K562 (cell line): ENCODE results near the gene KRTAP6-2. TPM values are rescaled to one million over a fixed set of nuclear protein-coding genes. Genes with fewer than 3 reads are reported as not detected.

Source experiments
- ATAC-seq: fragments of 200-7000 bp; cut with Tn5 transposase; 3 replicates; pipeline ENCODE4 v1.9.1; 2020; ENCODE audit warnings: moderate library complexity
- BruUV-seq: library from RNA; stranded (reverse); fragments of 400-500 nt; replicated peaks from 2 replicates; lab custom pipeline; 2021; lab: Mats Ljungman, UMichigan
- CTCF ChIA-PET: fragments of 300-600 bp; formaldehyde crosslinking; extraction: SDS; loops from one replicate; lab custom pipeline; 2021; ENCODE audit warnings: low intra/inter-chr PET ratio; lab: Yijun Ruan, JAX
- POLR2A ChIA-PET: fragments of 300-600, 350-650 bp; sonication (Branson Sonifier 250); formaldehyde crosslinking; extraction: SDS; loops from one replicate; lab custom pipeline; 2021; ENCODE audit warnings: antibody characterized with exemption, inconsistent platforms; lab: Yijun Ruan, JAX
- DNase-seq, 4 experiments: peaks; one replicate each; pipeline versions ENCODE4 v3.0.0 to v3.0.0-alpha.2; 2011 to 2018; ENCODE audit warnings: low spot score in 3 of 4, mixed read lengths in 3 of 4; ENCODE audit errors: extremely low read depth in 1 of 4
- FAIRE-seq: peaks from 2 replicates; lab custom pipeline; 2011; peaks lifted over from hg19 to GRCh38; lab: Jason Lieb, UNC
- H2AFZ ChIP-seq: 2 replicates; pipeline ENCODE4 v1.6.0; 2011; ENCODE audit warnings: low read depth, low read length, control low read depth, inconsistent platforms
- H3K27ac ChIP-seq: fragments of 200-600 bp; 3 replicates; pipeline ENCODE4 v1.8.0; 2011; ENCODE audit warnings: low read depth, mild to moderate bottlenecking, control low read depth, inconsistent platforms, low read length, moderate library complexity, mixed read lengths; ENCODE audit errors: extremely low read depth
- H3K27me3 ChIP-seq, 2 experiments: fragments of 300-600 bp in 1 of 2; 2 replicates in 1 of 2; 3 replicates in 1 of 2; pipeline versions ENCODE4 v1.6.0 to v1.8.0; 2011; ENCODE audit warnings: inconsistent platforms in 2 of 2, low read length in 2 of 2, mild to moderate bottlenecking in 1 of 2, mixed read lengths in 1 of 2, moderate library complexity in 1 of 2; ENCODE audit not compliant: control insufficient read depth in 2 of 2, insufficient read depth in 2 of 2
- H3K36me3 ChIP-seq: fragments of 300-600 bp; 3 replicates; pipeline ENCODE4 v1.8.0; 2011; ENCODE audit warnings: mild to moderate bottlenecking, low read length, inconsistent platforms; ENCODE audit not compliant: control insufficient read depth, insufficient read depth
- H3K4me1 ChIP-seq, 2 experiments: fragments of 200-600 bp in 1 of 2; replicated peaks in 1 of 2; 2 replicates in 1 of 2; 3 replicates in 1 of 2; pipeline versions ENCODE4 v1.5.1 to v1.8.0; 2011; ENCODE audit warnings: inconsistent platforms in 2 of 2, low read length in 2 of 2, mild to moderate bottlenecking in 1 of 2, mixed read lengths in 1 of 2, moderate library complexity in 1 of 2; ENCODE audit not compliant: control insufficient read depth in 2 of 2, insufficient read depth in 2 of 2
- H3K4me2 ChIP-seq: 2 replicates; pipeline ENCODE4 v1.6.1; 2011; ENCODE audit warnings: low read length, control low read depth, inconsistent platforms, mixed read lengths; ENCODE audit not compliant: insufficient read depth
- H3K4me3 ChIP-seq: fragments of 200-600 bp; sonication (generic), shearing (Covaris generic); 2 replicates; pipeline ENCODE4 v1.5.1; 2016; ENCODE audit warnings: control low read depth, inconsistent platforms
- H3K79me2 ChIP-seq: fragments of 200-600 bp; 3 replicates; pipeline ENCODE4 v1.8.0; 2011; ENCODE audit warnings: low read length, inconsistent platforms; ENCODE audit not compliant: control insufficient read depth, insufficient read depth
- H3K9ac ChIP-seq, 2 experiments: 2 replicates each; pipeline versions ENCODE4 v1.6.0 to v1.6.1; 2011; ENCODE audit warnings: low read depth in 2 of 2, low read length in 2 of 2, control low read depth in 1 of 2, inconsistent platforms in 1 of 2, mild to moderate bottlenecking in 1 of 2, mixed read lengths in 1 of 2; ENCODE audit not compliant: insufficient read depth in 1 of 2
- H3K9me1 ChIP-seq: one replicate; pipeline ENCODE4 v1.6.0; 2011; ENCODE audit warnings: inconsistent platforms, mild to moderate bottlenecking, low read length, moderate library complexity; ENCODE audit not compliant: control insufficient read depth, insufficient read depth
- H3K9me3 ChIP-seq: replicated peaks from 2 replicates; pipeline ENCODE4 v1.5.1; 2011; ENCODE audit warnings: low read depth, low read length, inconsistent platforms; ENCODE audit not compliant: control insufficient read depth, insufficient read depth
- H4K20me1 ChIP-seq: replicated peaks from 2 replicates; pipeline ENCODE4 v1.6.1; 2011; ENCODE audit warnings: low read length, inconsistent platforms, mixed read lengths; ENCODE audit not compliant: control insufficient read depth, insufficient read depth
- CEBPB ChIP-seq: fragments of 450-650 bp; IDR thresholded peaks from 2 replicates; pipeline ENCODE4 v1.6.1; 2016; ENCODE audit warnings: missing genetic modification characterization, missing compliant biosample characterization
- CEBPG ChIP-seq, 3 experiments: fragments of 200-800 bp in 1 of 3; sonication (Bioruptor generic) in 1 of 3; sonication (generic) in 1 of 3; formaldehyde crosslinking in 1 of 3; IDR thresholded peaks in 2 of 3; conservative IDR thresholded peaks in 1 of 3; 2 replicates each; pipeline versions ENCODE4 v1.6.1 to v1.8.0; 2016 to 2022; ENCODE audit warnings: missing compliant biosample characterization in 2 of 3, missing genetic modification characterization in 2 of 3, mild to moderate bottlenecking in 1 of 3, missing genetic modification reagents in 1 of 3
- MEF2D ChIP-seq: conservative IDR thresholded peaks from 2 replicates; pipeline ENCODE4 v1.6.1; 2016; ENCODE audit warnings: low read depth, missing genetic modification characterization, missing compliant biosample characterization
- ZNF311 ChIP-seq: fragments of 250-450 bp; sonication (Bioruptor Pico); IDR thresholded peaks from 2 replicates; pipeline ENCODE4 v1.4.0; 2020; ENCODE audit warnings: mild to moderate bottlenecking, moderate library complexity
- WGBS: fragments of 100-300 bp; shearing (Covaris generic); methylation state at CpG from one replicate; pipeline ENCODE4 v1.1.6; 2016; ENCODE audit warnings: low coverage, mixed read lengths; ENCODE audit not compliant: insufficient coverage; ENCODE audit errors: missing lambda C conversion rate; 5-methylcytosine and 5-hydroxymethylcytosine counted together
- in situ Hi-C: fragments of 300-500 bp; cut with MboI; formaldehyde crosslinking; loops from 4 replicates; pipeline ENCODE4 v1.15.0; 2018; ENCODE audit warnings: inconsistent platforms, mixed read lengths
- intact Hi-C: fragments of 100-400 bp; cut with micrococcal nuclease; formaldehyde crosslinking; loops from 2 replicates; pipeline ENCODE4 v1.14.2; 2022
- polyA plus RNA-seq, 8 experiments: library from polyadenylated mRNA; depleted of rRNA in 4 of 8; stranded (reverse) in 5 of 8; unstranded in 3 of 8; fragments of >200 nt; fragmentation: Nextera tagmentation in 2 of 8; fragmentation: Illumina TruSeq in 1 of 8; extraction: Ambion mirVana in 2 of 8; extraction: Trizol in 1 of 8; gene quantifications; 2 replicates each; pipeline versions ENCODE4 v1.2.1 to v1.2.3, GENCODE V29; 2011 to 2014; ENCODE audit warnings: inconsistent platforms in 1 of 8, missing spikeins in 1 of 8
- total RNA-seq, 7 experiments: library from RNA; depleted of rRNA in 6 of 7; stranded (reverse); fragments of >200 nt in 6 of 7; fragmentation: Illumina TruSeq in 2 of 7; extraction: Trizol in 2 of 7; gene quantifications; 2 replicates each; pipeline versions ENCODE4 v1.2.1 to v1.2.3, GENCODE V29; 2011 to 2021; ENCODE audit warnings: low replicate concordance in 1 of 7
- TF ChIP-seq, protein P1 (sequence below), 2 experiments: IDR thresholded peaks in 1 of 2; conservative IDR thresholded peaks in 1 of 2; 2 replicates each; pipeline ENCODE4 v1.6.1; 2016; ENCODE audit warnings: low read depth in 2 of 2, mild to moderate bottlenecking in 1 of 2, missing compliant biosample characterization in 1 of 2, missing genetic modification characterization in 1 of 2, moderate library complexity in 1 of 2

Gene KRTAP6-2
- total and polyA plus RNA-seq, 9 of the 15 experiments (the other 6 are each of a cell fraction or from before 2014, with no cell fraction given), result not detected

- no peaks in the 10 kb centered on the region for H3K36me3 ChIP-seq
- H3K9ac ChIP-seq, result no peak overlapping the region
- H3K9me1 ChIP-seq, result no peaks in the 10 kb centered on the region
- no peaks in the 10 kb centered on the region for H3K4me1 ChIP-seq
- no peak for TF ChIP-seq MEF2D
- TF ChIP-seq ZNF311 (CRISPR knock-in tag), result no peak
- TF ChIP-seq, protein P1, sequence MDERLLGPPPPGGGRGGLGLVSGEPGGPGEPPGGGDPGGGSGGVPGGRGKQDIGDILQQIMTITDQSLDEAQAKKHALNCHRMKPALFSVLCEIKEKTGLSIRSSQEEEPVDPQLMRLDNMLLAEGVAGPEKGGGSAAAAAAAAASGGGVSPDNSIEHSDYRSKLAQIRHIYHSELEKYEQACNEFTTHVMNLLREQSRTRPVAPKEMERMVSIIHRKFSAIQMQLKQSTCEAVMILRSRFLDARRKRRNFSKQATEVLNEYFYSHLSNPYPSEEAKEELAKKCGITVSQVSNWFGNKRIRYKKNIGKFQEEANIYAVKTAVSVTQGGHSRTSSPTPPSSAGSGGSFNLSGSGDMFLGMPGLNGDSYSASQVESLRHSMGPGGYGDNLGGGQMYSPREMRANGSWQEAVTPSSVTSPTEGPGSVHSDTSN (CRISPR knock-in tag; IDR thresholded peaks at IDR 0.05; ENCODE audit: low read depth), result no peak
- TF ChIP-seq, protein P1 (tag; conservative IDR thresholded peaks at IDR 0.05; ENCODE audit: low read depth), result no peak
- TF ChIP-seq CEBPG (CRISPR knock-in tag; IDR thresholded peaks at IDR 0.05), result no peak
- peak; percentile 11 to 79; a peak in 2 of 4 replicates for TF ChIP-seq CEBPG (tag; conservative IDR thresholded peaks at IDR 0.05 in 1 of 2, IDR thresholded peaks at IDR 0.05 in 1 of 2)
- peak; percentile 49; the same call in 1 of the 2 replicates for TF ChIP-seq CEBPB (tag)
- TF ChIP-seq, all 486 proteins: peak for 2
- H2AFZ ChIP-seq, result no peak overlapping the region
- H3K4me2 ChIP-seq, result no peak overlapping the region
- no peaks in the 10 kb centered on the region for H4K20me1 ChIP-seq
- no TSS peak for BruUV-seq
- DNase-seq (no peak), ATAC-seq (no peak), FAIRE-seq (no peak)
- no peaks in the 10 kb centered on the region for H3K27me3 ChIP-seq
- POLR2A ChIA-PET, result no interaction called here
- in situ Hi-C loops (no loop called here), intact Hi-C loops (loop anchor here (10.0 kb wide), 1 partner anchor 184 kb away; no protein-coding TSS in a partner anchor)
- no peak overlapping the region for H3K4me3 ChIP-seq
- CTCF ChIA-PET, result no interaction called here
- H3K79me2 ChIP-seq, result no peaks in the 10 kb centered on the region
- H3K27ac ChIP-seq, result no peak overlapping the region
- no peaks in the 10 kb centered on the region; the same call in 1 of the 2 replicates for H3K9me3 ChIP-seq
- WGBS, result 0% methylated on average over 3 of the region's 3 CpGs
Measured at GRCh38 chr21:30638686-30639085, 40.0 kb upstream of the KRTAP6-2 start.
